ENCODE measurements around the gene RSPO4. TPM values are rescaled to one million over a fixed set of nuclear protein-coding genes. Genes with fewer than 3 reads are reported as not detected.

Gene RSPO4
- total and polyA plus RNA-seq, 9 of the 15 experiments (the other 6 are each of a cell fraction or from before 2014, with no cell fraction given): 0.04 to 0.34 TPM; not detected in 7

DNA sequence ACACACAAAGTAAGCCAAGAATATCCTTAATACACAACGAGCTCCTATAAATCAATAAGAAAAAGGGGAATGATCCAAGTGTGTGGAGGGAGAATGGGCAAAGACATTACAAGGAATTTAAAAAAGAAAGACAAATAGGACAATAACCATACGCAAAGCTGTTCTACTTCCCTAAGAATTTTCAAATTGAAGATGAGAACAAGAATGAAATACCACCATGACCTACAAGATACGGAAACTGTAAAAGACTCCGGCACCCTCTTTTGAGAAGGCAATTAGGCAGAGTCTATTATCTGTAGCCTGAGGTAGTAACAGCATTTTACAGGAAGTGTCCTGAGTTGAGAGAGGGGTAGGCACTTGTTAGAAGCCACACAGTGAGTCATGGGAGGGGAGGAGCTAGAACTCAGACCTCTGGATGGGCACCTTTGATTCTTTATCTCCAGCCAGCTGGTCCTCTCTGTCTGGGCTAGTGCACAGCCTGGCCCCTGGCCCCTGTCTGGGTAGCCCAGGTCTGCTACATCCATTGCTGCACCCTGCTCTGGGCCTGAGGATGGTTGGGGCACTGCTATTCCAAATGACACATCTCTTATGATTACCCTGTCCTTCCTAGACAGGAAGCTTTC is 15.3 kb downstream of the RSPO4 start:
- peaks cover 4 to 32% of the 10 kb centered on the region in 2 experiments; a peak in 3 of 5 replicates for H3K27me3 ChIP-seq (ENCODE audit: control insufficient read depth in 2 of 2, insufficient read depth in 2 of 2, low read length in 2 of 2)
- no peaks in the 10 kb centered on the region for H3K9me1 ChIP-seq (ENCODE audit: control insufficient read depth, insufficient read depth, low read length)
- DNase-seq (ENCODE audit: extremely low read depth in 1 of 4, low spot score in 3 of 4): peak in 2 of 4 experiments; percentile 14 to 34
- ATAC-seq: peak; percentile 54; the same call in 2 of the 3 replicates
- no peaks in the 10 kb centered on the region for H4K20me1 ChIP-seq (replicated peaks; ENCODE audit: control insufficient read depth, insufficient read depth, low read length)
- H3K4me1 ChIP-seq (replicated peaks in 1 of 2; ENCODE audit: control insufficient read depth in 2 of 2, insufficient read depth in 2 of 2, low read length in 2 of 2): no peaks in the 10 kb centered on the region
- H3K36me3 ChIP-seq (ENCODE audit: control insufficient read depth, insufficient read depth, low read length): no peaks in the 10 kb centered on the region
- in situ Hi-C loops (cut with MboI) (no loop called here), intact Hi-C loops (cut with micrococcal nuclease) (no loop called here)
- CTCF ChIA-PET (ENCODE audit: low intra/inter-chr PET ratio): no interaction called here
- no peaks in the 10 kb centered on the region for H3K9me3 ChIP-seq (replicated peaks; ENCODE audit: control insufficient read depth, insufficient read depth, low read depth, low read length)
- no peak overlapping the region for H3K9ac ChIP-seq (ENCODE audit: insufficient read depth in 1 of 2, low read depth in 2 of 2, low read length in 2 of 2)
- no peaks in the 10 kb centered on the region for H3K79me2 ChIP-seq (ENCODE audit: control insufficient read depth, insufficient read depth, low read length)
- no peak overlapping the region for H3K4me3 ChIP-seq
- no peak overlapping the region for H2AFZ ChIP-seq (ENCODE audit: low read depth, low read length)
- no peak overlapping the region for H3K27ac ChIP-seq (ENCODE audit: extremely low read depth, low read depth, low read length)
- BruUV-seq (replicated peaks): no TSS peak
- FAIRE-seq: peak; percentile 58
- POLR2A ChIA-PET: interaction anchor here (0.6 to 1.2 kb wide), 5 partner anchors 11 to 223 kb away, joined by 3 to 4 read pairs (median 3); no protein-coding TSS in a partner anchor
- 0% methylated on average over 4 of the region's 4 CpGs for whole genome bisulfite sequencing (ENCODE audit: insufficient coverage, low coverage, missing lambda C conversion rate)
- no peak overlapping the region for H3K4me2 ChIP-seq (ENCODE audit: insufficient read depth, low read length)
- no peak for TF ChIP-seq RFX1 (IDR thresholded peaks at IDR 0.05)
- TF ChIP-seq, protein P1, sequence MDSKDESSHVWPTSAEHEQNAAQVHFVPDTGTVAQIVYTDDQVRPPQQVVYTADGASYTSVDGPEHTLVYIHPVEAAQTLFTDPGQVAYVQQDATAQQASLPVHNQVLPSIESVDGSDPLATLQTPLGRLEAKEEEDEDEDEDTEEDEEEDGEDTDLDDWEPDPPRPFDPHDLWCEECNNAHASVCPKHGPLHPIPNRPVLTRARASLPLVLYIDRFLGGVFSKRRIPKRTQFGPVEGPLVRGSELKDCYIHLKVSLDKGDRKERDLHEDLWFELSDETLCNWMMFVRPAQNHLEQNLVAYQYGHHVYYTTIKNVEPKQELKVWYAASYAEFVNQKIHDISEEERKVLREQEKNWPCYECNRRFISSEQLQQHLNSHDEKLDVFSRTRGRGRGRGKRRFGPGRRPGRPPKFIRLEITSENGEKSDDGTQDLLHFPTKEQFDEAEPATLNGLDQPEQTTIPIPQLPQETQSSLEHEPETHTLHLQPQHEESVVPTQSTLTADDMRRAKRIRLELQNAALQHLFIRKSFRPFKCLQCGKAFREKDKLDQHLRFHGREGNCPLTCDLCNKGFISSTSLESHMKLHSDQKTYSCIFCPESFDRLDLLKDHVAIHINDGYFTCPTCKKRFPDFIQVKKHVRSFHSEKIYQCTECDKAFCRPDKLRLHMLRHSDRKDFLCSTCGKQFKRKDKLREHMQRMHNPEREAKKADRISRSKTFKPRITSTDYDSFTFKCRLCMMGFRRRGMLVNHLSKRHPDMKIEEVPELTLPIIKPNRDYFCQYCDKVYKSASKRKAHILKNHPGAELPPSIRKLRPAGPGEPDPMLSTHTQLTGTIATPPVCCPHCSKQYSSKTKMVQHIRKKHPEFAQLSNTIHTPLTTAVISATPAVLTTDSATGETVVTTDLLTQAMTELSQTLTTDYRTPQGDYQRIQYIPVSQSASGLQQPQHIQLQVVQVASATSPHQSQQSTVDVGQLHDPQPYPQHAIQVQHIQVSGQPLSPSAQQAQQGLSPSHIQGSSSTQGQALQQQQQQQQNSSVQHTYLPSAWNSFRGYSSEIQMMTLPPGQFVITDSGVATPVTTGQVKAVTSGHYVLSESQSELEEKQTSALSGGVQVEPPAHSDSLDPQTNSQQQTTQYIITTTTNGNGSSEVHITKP (IDR thresholded peaks at IDR 0.05; ENCODE audit: partially characterized antibody): peak; percentile 91
- no peak for TF ChIP-seq PCBP1 (IDR thresholded peaks at IDR 0.05; ENCODE audit: low read depth, low read length, poor library complexity, severe bottlenecking)
- no peak for TF ChIP-seq MTA2 (IDR thresholded peaks at IDR 0.05; ENCODE audit: low read depth)
- peak; percentile 54 for TF ChIP-seq FOSL1 (tag; conservative IDR thresholded peaks at IDR 0.05)
- TF ChIP-seq, protein P2, sequence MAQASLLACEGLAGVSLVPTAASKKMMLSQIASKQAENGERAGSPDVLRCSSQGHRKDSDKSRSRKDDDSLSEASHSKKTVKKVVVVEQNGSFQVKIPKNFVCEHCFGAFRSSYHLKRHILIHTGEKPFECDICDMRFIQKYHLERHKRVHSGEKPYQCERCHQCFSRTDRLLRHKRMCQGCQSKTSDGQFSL (CRISPR knock-in tag; IDR thresholded peaks at IDR 0.05): no peak
- TF ChIP-seq, protein P2 (tag; IDR thresholded peaks at IDR 0.05): no peak
- no peak for TF ChIP-seq CHD2 (IDR thresholded peaks at IDR 0.05; ENCODE audit: low read depth, low read length)
- no peak for TF ChIP-seq ZNF212 (CRISPR knock-in tag; IDR thresholded peaks at IDR 0.05)
- no peak for TF ChIP-seq SETDB1 (IDR thresholded peaks at IDR 0.05; ENCODE audit: low read length)
- TF ChIP-seq TAF9B (IDR thresholded peaks at IDR 0.05; ENCODE audit: partially characterized antibody): no peak
- TF ChIP-seq KHSRP (IDR thresholded peaks at IDR 0.05): no peak
- TF ChIP-seq, protein P3, sequence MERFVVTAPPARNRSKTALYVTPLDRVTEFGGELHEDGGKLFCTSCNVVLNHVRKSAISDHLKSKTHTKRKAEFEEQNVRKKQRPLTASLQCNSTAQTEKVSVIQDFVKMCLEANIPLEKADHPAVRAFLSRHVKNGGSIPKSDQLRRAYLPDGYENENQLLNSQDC (CRISPR knock-in tag; IDR thresholded peaks at IDR 0.05): no peak
